Neural progenitor cell (in vitro differentiated cells): Measurements from ENCODE around the gene GOSR2. TPM values are rescaled to one million over a fixed set of nuclear protein-coding genes. Genes with fewer than 3 reads are reported as not detected.

Source experiments
- DNase-seq: peaks from one replicate; pipeline ENCODE4 v3.0.0-alpha.2; 2016; ENCODE audit warnings: low spot score
- H2AFZ ChIP-seq: fragments of 200-600 bp; sonication (generic); replicated peaks from 2 replicates; pipeline ENCODE4 v1.6.1; 2016; ENCODE audit warnings: antibody characterized with exemption
- H3F3A ChIP-seq: fragments of 200-600 bp; sonication (generic); 2 replicates; pipeline ENCODE4 v1.6.1; 2016; ENCODE audit warnings: antibody characterized with exemption, low read depth
- H3K27ac ChIP-seq: fragments of 200-600 bp; sonication (generic); 2 replicates; pipeline ENCODE4 v1.5.1; 2016; ENCODE audit warnings: mild to moderate bottlenecking
- H3K27me3 ChIP-seq: fragments of 200-600 bp; sonication (generic); 2 replicates; pipeline ENCODE4 v1.6.1; 2016; ENCODE audit warnings: mild to moderate bottlenecking, moderate library complexity
- H3K36me3 ChIP-seq: fragments of 200-600 bp; sonication (generic); 2 replicates; pipeline ENCODE4 v1.5.1; 2016
- H3K4me1 ChIP-seq: fragments of 200-600 bp; sonication (generic); 2 replicates; pipeline ENCODE4 v1.6.1; 2016; ENCODE audit warnings: mixed run types
- H3K4me2 ChIP-seq: fragments of 200-600 bp; sonication (generic); 2 replicates; pipeline ENCODE4 v1.6.1; 2016
- H3K4me3 ChIP-seq: fragments of 200-600 bp; sonication (generic); 2 replicates; pipeline ENCODE4 v1.5.1; 2016
- H3K79me2 ChIP-seq: fragments of 200-600 bp; sonication (generic); 2 replicates; pipeline ENCODE4 v1.6.1; 2016; ENCODE audit warnings: low read depth
- H3K9ac ChIP-seq: fragments of 200-600 bp; sonication (generic); 2 replicates; pipeline ENCODE4 v1.6.1; 2016
- H3K9me3 ChIP-seq: fragments of 200-600 bp; sonication (generic); 2 replicates; pipeline ENCODE4 v1.5.1; 2016; ENCODE audit warnings: low read depth
- H4K20me1 ChIP-seq: fragments of 200-600 bp; sonication (generic); 2 replicates; pipeline ENCODE4 v1.6.1; 2016; ENCODE audit warnings: low read depth
- H3K27ac Mint-ChIP-seq: 3 replicates; pipeline ENCODE4 v1.8.0; 2021; ENCODE audit warnings: mixed read lengths
- H3K27me3 Mint-ChIP-seq: 2 replicates; pipeline ENCODE4 v1.8.0; 2022; ENCODE audit warnings: low read depth, mild to moderate bottlenecking, inconsistent platforms, moderate library complexity, mixed read lengths; ENCODE audit not compliant: insufficient read depth
- H3K36me3 Mint-ChIP-seq: 3 replicates; pipeline ENCODE4 v1.8.0; 2021; ENCODE audit warnings: mixed read lengths
- H3K4me1 Mint-ChIP-seq: 3 replicates; pipeline ENCODE4 v1.8.0; 2021; ENCODE audit warnings: mixed read lengths
- H3K4me3 Mint-ChIP-seq: 3 replicates; pipeline ENCODE4 v1.8.0; 2021; ENCODE audit warnings: mild to moderate bottlenecking, moderate library complexity, mixed read lengths
- H3K9me3 Mint-ChIP-seq: 3 replicates; pipeline ENCODE4 v1.8.0; 2020; ENCODE audit warnings: mixed read lengths
- EZH2 ChIP-seq: fragments of 200-600 bp; sonication (generic); IDR thresholded peaks from 2 replicates; pipeline ENCODE4 v1.6.1; 2017; ENCODE audit warnings: antibody characterized with exemption, mild to moderate bottlenecking, moderate library complexity
- EZH2phosphoT487 ChIP-seq: fragments of 200-600 bp; sonication (generic); IDR thresholded peaks from 2 replicates; pipeline ENCODE4 v1.6.1; 2017; ENCODE audit warnings: antibody characterized with exemption
- total RNA-seq: library from RNA; depleted of rRNA; stranded (reverse); fragments of >200 nt; gene quantifications from 2 replicates; pipeline ENCODE4 v1.2.3, GENCODE V29; 2015; ENCODE audit warnings: low replicate concordance
- TF ChIP-seq, protein P1 (sequence below): fragments of 200-600 bp; sonication (generic); IDR thresholded peaks from 2 replicates; pipeline ENCODE4 v1.5.1; 2017; ENCODE audit warnings: antibody characterized with exemption, mild to moderate bottlenecking

GOSR2 gene
- total RNA-seq, 1 donor from 2014 or later = 33.6 TPM

DNA sequence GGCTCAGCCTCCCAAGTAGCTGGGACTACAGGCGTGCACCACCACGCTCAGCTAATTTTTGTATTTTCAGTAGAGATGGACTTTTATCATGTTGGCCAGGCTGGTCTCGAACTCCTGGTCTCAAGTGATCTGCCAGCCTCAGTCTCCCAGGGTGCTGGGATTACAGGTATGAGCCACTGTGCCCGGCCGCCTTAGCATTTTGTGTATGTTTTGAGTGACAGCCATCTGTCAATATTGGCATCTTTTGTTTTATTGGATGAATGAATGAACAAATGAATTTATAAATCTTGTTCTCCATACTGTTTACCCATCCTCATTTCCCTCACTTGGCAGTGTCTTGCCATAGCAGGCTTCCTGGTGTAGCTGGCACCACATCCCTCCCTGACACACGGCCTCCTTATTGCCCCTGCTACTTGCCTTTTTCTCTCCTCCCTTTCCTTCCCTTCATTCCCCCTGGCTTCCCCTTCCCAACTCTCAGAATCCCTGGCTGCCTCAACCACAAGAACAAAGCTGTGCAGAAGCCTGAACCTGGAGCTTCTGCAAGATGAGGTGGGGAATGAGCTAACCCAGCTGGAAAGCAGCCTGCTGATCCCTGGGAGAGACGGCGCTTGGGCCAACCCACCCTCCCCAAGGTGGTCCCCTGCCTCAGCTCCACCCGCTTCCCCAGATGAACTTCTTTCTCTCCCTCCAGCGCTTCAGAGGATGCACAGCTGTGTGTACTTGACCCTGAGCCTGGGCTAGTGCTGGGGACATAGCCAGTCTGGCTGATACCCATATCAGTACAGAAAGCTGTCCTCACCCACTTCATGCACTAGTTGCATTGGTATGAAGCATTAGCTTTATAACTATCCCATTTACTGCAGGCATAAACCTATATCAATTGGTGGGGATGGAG, 37.3 kb upstream of the GOSR2 start:
- Mint-ChIP-seq H3K9me3 (no peaks in the 10 kb centered on the region), H3K27me3 (peaks cover 16% of the 10 kb centered on the region), H3K36me3 (no peaks in the 10 kb centered on the region), H3K4me3 (no peak overlapping the region), H3K27ac (no peak overlapping the region), H3K4me1 (peaks cover 18% of the 10 kb centered on the region)
- peaks cover 12% of the 10 kb centered on the region for H3K4me1 ChIP-seq
- H3K9me3 ChIP-seq = no peaks in the 10 kb centered on the region
- no peak for DNase-seq
- no peak overlapping the region for H3K9ac ChIP-seq
- H3K4me3 ChIP-seq = no peak overlapping the region
- H3K27me3 ChIP-seq = no peaks in the 10 kb centered on the region
- no peaks in the 10 kb centered on the region for H3K36me3 ChIP-seq
- TF ChIP-seq EZH2phosphoT487 (no peak), EZH2 (no peak)
- TF ChIP-seq, protein P1, sequence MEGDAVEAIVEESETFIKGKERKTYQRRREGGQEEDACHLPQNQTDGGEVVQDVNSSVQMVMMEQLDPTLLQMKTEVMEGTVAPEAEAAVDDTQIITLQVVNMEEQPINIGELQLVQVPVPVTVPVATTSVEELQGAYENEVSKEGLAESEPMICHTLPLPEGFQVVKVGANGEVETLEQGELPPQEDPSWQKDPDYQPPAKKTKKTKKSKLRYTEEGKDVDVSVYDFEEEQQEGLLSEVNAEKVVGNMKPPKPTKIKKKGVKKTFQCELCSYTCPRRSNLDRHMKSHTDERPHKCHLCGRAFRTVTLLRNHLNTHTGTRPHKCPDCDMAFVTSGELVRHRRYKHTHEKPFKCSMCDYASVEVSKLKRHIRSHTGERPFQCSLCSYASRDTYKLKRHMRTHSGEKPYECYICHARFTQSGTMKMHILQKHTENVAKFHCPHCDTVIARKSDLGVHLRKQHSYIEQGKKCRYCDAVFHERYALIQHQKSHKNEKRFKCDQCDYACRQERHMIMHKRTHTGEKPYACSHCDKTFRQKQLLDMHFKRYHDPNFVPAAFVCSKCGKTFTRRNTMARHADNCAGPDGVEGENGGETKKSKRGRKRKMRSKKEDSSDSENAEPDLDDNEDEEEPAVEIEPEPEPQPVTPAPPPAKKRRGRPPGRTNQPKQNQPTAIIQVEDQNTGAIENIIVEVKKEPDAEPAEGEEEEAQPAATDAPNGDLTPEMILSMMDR = no peak
- H2AFZ ChIP-seq = no peak overlapping the region
- no peaks in the 10 kb centered on the region for H4K20me1 ChIP-seq
- no peaks in the 10 kb centered on the region for H3F3A ChIP-seq
- H3K4me2 ChIP-seq = no peak overlapping the region
- no peak overlapping the region for H3K27ac ChIP-seq
- H3K79me2 ChIP-seq = no peaks in the 10 kb centered on the region

DNA sequence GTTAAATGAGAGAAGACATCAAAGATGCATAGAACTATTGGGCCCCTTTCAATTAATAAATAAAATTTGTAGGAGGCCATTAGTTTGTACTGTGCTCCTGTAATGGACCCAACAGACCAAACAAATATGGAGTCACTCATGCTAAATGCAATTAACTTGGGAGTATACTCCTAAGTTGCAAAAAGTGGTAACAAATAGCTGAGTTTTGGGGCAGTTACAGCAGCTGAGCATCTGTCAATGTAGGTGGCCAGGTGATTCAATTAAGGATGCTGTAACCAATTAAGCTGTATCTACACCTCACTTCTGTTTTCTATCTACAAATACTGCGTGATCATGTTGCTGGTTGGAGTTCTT, 36.7 kb upstream of the GOSR2 start:
- Histone ChIP-seq H2AFZ (no peak overlapping the region), H3K27me3 (no peaks in the 10 kb centered on the region), H3K9me3 (no peaks in the 10 kb centered on the region), H3K79me2 (no peaks in the 10 kb centered on the region), H3K4me2 (no peak overlapping the region), H3K36me3 (no peaks in the 10 kb centered on the region), H3K9ac (no peak overlapping the region), H3F3A (no peaks in the 10 kb centered on the region), H4K20me1 (no peaks in the 10 kb centered on the region), H3K27ac (no peak overlapping the region), H3K4me1 (peaks cover 12% of the 10 kb centered on the region), H3K4me3 (no peak overlapping the region)
- DNase-seq = no peak
- TF ChIP-seq EZH2phosphoT487 = no peak
- TF ChIP-seq, protein P1 = no peak
- Mint-ChIP-seq H3K9me3 (no peaks in the 10 kb centered on the region), H3K4me1 (peaks cover 18% of the 10 kb centered on the region), H3K27me3 (peaks cover 19% of the 10 kb centered on the region), H3K4me3 (no peak overlapping the region), H3K27ac (no peak overlapping the region), H3K36me3 (no peaks in the 10 kb centered on the region)

DNA sequence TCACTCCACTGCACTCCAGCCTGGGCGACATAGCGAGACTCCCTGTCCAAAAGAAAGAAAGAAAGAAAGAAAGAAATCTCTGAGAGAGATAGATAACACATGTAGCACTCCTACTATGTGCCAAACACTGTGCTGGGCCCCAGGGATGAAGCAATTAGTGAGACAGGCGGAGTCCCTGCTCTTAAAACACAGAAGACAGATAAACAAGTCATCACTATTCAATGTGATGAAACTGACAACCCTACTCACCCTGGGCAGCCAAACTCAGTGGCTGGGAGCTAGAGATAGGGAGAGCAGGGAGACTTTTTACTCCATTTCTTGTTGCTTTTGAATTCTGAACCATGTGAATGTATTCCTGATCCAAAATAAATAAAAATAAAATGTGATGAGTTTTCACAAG, 35.2 kb upstream of the GOSR2 start:
- no peak overlapping the region for H3K4me2 ChIP-seq
- H3K9me3 ChIP-seq = no peaks in the 10 kb centered on the region
- Mint-ChIP-seq H3K27me3 (peaks cover 19% of the 10 kb centered on the region), H3K4me3 (no peak overlapping the region), H3K36me3 (no peaks in the 10 kb centered on the region), H3K27ac (no peak overlapping the region), H3K9me3 (no peaks in the 10 kb centered on the region), H3K4me1 (peaks cover 18% of the 10 kb centered on the region)
- peaks cover 12% of the 10 kb centered on the region for H3K4me1 ChIP-seq
- TF ChIP-seq, protein P1 = no peak
- no peak for TF ChIP-seq EZH2
- TF ChIP-seq EZH2phosphoT487 = no peak
- no peak overlapping the region for H3K27ac ChIP-seq
- H3K79me2 ChIP-seq = no peaks in the 10 kb centered on the region
- no peak overlapping the region for H2AFZ ChIP-seq
- no peak overlapping the region for H3K9ac ChIP-seq
- no peak for DNase-seq
- H3K36me3 ChIP-seq = no peaks in the 10 kb centered on the region
- H3K4me3 ChIP-seq = no peak overlapping the region
- no peaks in the 10 kb centered on the region for H4K20me1 ChIP-seq
- H3F3A ChIP-seq = no peaks in the 10 kb centered on the region
- H3K27me3 ChIP-seq = no peaks in the 10 kb centered on the region
